Upper lobe of right lung (tissue), 1 donor: ENCODE results near the gene DKKL1. TPM values are rescaled to one million over a fixed set of nuclear protein-coding genes. Genes with fewer than 3 reads are reported as not detected.

Experiments used
- ATAC-seq: fragments of 200-7000 bp; cut with Tn5 transposase; one replicate; pipeline ENCODE4 v1.9.1; 2020; ENCODE audit warnings: mild to moderate bottlenecking, moderate library complexity
- DNase-seq: peaks from one replicate; pipeline ENCODE4 v3.0.0-alpha.2; 2020
- H3K27ac ChIP-seq: fragments of 200-600 bp; one replicate; pipeline ENCODE4 v1.8.0; 2022
- H3K27me3 ChIP-seq: fragments of 200-600 bp; one replicate; pipeline ENCODE4 v1.8.0; 2022; ENCODE audit warnings: mild to moderate bottlenecking
- H3K36me3 ChIP-seq: fragments of 200-600 bp; one replicate; pipeline ENCODE4 v1.8.0; 2022
- H3K4me1 ChIP-seq: fragments of 200-600 bp; one replicate; pipeline ENCODE4 v1.8.0; 2022
- H3K4me3 ChIP-seq: fragments of 200-600 bp; one replicate; pipeline ENCODE4 v1.8.0; 2022; ENCODE audit warnings: mild to moderate bottlenecking
- H3K9me3 ChIP-seq: fragments of 200-600 bp; one replicate; pipeline ENCODE4 v1.8.0; 2022
- CTCF ChIP-seq: fragments of 200-600 bp; IDR thresholded peaks from one replicate; pipeline ENCODE4 v1.8.0; 2022; ENCODE audit warnings: antibody characterized with exemption
- intact Hi-C: fragments of 100-400 bp; cut with DNase I; formaldehyde crosslinking; loops from one replicate; pipeline ENCODE4 v1.11.0; 2022
- total RNA-seq: library from RNA; stranded (reverse); fragmentation: NEBNext Ultra II Directional; extraction: Animal tissue kit (Norgen Biotek cat#: 25700); gene quantifications from one replicate; pipeline ENCODE4 v1.2.1, GENCODE V29; 2021
- donor health status: DM: no; HTN: yes; CAD: no; lungs with severe emphysema.

DKKL1 gene
- total RNA-seq, 1 donor from 2014 or later: not detected

GRCh38 chr19:49337267-49338022 lies 26.2 kb upstream of the DKKL1 start:
- intact Hi-C loops: no loop called here
- H3K27me3 ChIP-seq: no peaks in the 10 kb centered on the region
- H3K9me3 ChIP-seq: no peaks in the 10 kb centered on the region
- ATAC-seq (no peak), DNase-seq (no peak)
- no peak overlapping the region for H3K27ac ChIP-seq
- peaks cover 14% of the 10 kb centered on the region for H3K36me3 ChIP-seq
- no peak overlapping the region for H3K4me3 ChIP-seq
- peaks cover 13% of the 10 kb centered on the region for H3K4me1 ChIP-seq
- TF ChIP-seq CTCF: no peak

GRCh38 chr19:49338023-49338677 lies 25.5 kb upstream of the DKKL1 start:
- no peak for TF ChIP-seq CTCF

GRCh38 chr19:49338691-49339300 lies 24.9 kb upstream of the DKKL1 start:
- Histone ChIP-seq H3K36me3 (peaks cover 25% of the 10 kb centered on the region), H3K9me3 (no peaks in the 10 kb centered on the region), H3K4me1 (peaks cover 11% of the 10 kb centered on the region), H3K27me3 (no peaks in the 10 kb centered on the region), H3K27ac (peak overlapping the region; percentile 47), H3K4me3 (peak overlapping the region; percentile 54)
- peak; percentile 82 for ATAC-seq
- peak; percentile 95 for DNase-seq
- intact Hi-C loops: no loop called here
- TF ChIP-seq CTCF: no peak

More at GRCh38 chr19:49338023-49338677, 25.5 kb upstream of the DKKL1 start:
- no peaks in the 10 kb centered on the region for H3K27me3 ChIP-seq
- H3K4me1 ChIP-seq: peaks cover 13% of the 10 kb centered on the region
- no peak overlapping the region for H3K27ac ChIP-seq
- peak overlapping the region; percentile 54 for H3K4me3 ChIP-seq
- ATAC-seq (no peak), DNase-seq (peak; percentile 66)
- no peaks in the 10 kb centered on the region for H3K9me3 ChIP-seq
- peaks cover 20% of the 10 kb centered on the region for H3K36me3 ChIP-seq
- intact Hi-C loops: no loop called here

GRCh38 chr19:49339301-49340068 lies 24.2 kb upstream of the DKKL1 start:
- Histone ChIP-seq H3K27me3 (no peaks in the 10 kb centered on the region), H3K9me3 (no peaks in the 10 kb centered on the region), H3K27ac (peak overlapping the region; percentile 84), H3K4me3 (peak overlapping the region; percentile 54), H3K4me1 (peaks cover 5% of the 10 kb centered on the region), H3K36me3 (peaks cover 31% of the 10 kb centered on the region)
- DNase-seq (peak; percentile 92), ATAC-seq (peak; percentile 89)
- no peak for TF ChIP-seq CTCF
- intact Hi-C loops: no loop called here

GRCh38 chr19:49340069-49340864 lies 23.4 kb upstream of the DKKL1 start:
- Histone ChIP-seq H3K36me3 (peaks cover 38% of the 10 kb centered on the region), H3K4me1 (no peaks in the 10 kb centered on the region), H3K4me3 (peak overlapping the region; percentile 54), H3K27me3 (no peaks in the 10 kb centered on the region), H3K9me3 (no peaks in the 10 kb centered on the region), H3K27ac (peak overlapping the region; percentile 84)
- DNase-seq: peak; percentile 85
- intact Hi-C loops: no loop called here
- ATAC-seq: peak; percentile 56
- TF ChIP-seq CTCF: no peak
